GM08714 (cell line): ENCODE results near the gene KRR1.
A peak's percentile ranks its signal among the peaks of the same experiment; 100 is the strongest.

Experiments
- H3K4me3 ChIP-seq: fragments of 200-500 bp; sonication (Bioruptor generic); 2 replicates; pipeline ENCODE4 v1.5.1; 2014; ENCODE audit warnings: mild to moderate bottlenecking, low read length, inconsistent platforms
- ZNF274 ChIP-seq: IDR thresholded peaks from 2 replicates; pipeline ENCODE4 v1.6.1; 2012; ENCODE audit warnings: mild to moderate bottlenecking, low read depth, low read length

Gene KRR1

DNA sequence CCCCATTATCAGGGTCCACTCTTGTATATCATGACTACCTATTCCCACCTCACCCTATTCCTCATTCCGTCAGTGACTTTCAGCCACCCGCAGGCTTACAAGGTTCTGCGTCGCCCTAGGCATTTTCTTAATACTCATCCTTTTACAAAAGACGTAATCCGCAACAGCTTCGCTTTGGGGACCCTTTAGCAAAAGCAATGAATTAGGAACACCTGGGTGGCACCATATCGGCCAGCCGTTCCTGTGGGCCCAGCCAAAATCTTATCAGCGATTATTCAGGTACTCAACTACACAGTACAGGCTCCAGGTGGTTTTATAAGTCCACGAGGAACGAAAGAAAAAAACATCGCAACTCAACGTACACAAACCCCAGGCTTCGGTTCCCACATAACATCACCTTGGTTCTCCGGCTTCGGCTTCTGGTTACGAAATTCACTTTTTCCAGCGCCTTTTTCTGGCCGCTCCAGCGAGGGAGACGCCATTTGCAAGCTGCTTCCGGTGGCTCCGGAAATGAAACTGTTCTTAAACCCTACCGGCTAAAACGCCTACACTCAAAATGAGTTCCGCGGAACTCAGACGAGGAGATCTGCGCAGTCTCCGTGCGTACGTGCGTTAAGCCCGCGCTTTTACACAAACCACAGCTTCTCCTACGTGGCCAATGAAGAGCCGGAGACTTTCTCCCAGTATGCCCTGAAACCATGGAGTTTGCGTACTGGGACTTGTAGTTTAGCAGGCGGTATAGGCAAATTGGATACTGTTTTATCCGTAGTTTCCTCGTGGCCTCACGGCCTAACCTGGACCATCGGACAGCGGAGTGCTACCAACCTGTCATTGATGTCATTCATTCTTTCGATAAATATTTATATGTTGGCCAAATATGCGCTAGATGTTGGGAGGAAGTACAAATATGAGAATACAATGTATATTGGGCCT, at the start of gene KRR1:
Gene KRR1 (minus strand): TSS at position 494 of the 933 bp plus-strand sequence. CDS start 12 bp downstream, at position 482.
- peak within 1 kb of the TSS; percentile 99 for H3K4me3 ChIP-seq
- no peak for TF ChIP-seq ZNF274

DNA sequence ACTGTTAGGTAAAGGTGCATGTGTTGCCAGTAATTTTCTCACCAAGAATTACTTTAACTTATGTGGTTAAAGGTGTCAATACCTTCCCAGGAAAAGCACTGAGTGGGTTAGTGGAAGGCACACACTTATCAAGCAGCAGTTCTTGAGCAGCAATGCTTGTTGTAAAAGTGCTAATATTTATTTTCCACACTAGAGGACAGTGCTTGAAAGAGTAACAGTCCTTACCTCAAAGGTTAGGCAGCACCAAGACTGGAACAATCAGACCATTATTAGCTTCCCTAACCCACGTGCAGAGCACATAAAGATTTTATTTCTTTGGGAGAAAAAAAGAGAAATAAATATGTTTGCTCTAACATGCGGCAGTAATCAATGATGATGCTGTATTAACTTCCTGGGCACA, 48.8 kb upstream of the KRR1 start:
- H3K4me3 ChIP-seq = no peak overlapping the region
- no peak for TF ChIP-seq ZNF274

DNA sequence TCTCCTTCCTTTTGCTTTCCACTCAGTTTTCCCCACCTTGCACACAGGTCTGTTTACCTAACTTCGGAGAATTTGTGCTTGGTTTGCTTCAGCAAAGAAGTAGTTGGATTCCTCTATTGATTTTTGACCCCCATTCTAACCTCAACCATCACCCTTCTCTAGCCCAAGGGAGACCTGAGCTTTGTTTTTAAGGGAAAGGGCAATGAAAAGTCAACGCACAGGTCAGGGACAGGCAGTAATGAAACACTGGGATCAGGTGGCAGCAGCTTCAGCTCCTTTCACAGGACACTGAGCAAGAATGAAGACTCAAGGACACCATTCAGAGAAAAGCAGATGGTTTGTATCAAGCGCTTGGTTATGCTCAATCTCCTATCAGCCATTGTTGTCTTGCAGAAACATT, 46.9 kb upstream of the KRR1 start:
- no peak overlapping the region for H3K4me3 ChIP-seq
- TF ChIP-seq ZNF274 = no peak

DNA sequence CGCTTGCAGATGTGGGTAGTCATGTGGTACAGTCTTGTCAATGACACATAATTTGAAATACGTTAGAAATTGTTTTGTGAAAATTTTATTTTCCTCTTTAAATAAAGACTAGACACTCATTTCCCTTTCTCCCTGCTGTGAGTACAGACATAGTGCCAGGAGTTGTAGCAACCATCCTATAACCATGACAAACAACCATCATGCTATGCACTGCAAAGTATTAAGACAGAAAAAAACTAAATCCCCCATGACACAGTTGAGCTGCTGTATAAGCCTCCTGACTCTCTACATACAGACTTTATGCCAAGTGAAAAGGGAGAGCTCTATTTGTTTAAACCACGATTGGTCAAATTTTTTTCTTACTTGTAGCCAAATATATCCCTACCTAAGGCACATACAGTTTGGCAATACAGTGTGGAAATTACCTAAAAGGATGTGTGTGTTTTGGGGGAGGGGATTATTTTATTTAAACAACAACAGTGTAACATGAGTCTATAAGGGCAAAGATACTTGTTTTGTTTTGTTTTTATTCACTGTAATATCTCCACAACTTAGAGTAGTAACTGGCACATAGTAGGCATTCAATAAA, 45.0 kb upstream of the KRR1 start:
- no peak overlapping the region for H3K4me3 ChIP-seq
- no peak for TF ChIP-seq ZNF274

DNA sequence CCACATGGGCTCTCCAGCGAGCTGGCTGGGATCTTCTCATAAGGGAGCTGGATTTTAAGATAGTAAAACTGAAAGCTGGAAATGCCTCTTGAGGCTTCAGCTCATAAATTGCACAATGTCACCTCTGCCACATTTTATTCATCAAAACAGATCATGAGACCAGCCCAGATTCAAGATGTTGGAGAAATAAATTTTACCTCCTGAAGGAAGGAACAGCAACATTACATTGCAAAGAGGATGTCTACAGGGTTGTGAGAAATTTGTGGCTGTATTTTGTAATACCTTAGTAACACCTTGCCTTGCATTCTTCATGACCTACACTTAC, 43.1 kb upstream of the KRR1 start:
- TF ChIP-seq ZNF274 = no peak
- no peak overlapping the region for H3K4me3 ChIP-seq

DNA sequence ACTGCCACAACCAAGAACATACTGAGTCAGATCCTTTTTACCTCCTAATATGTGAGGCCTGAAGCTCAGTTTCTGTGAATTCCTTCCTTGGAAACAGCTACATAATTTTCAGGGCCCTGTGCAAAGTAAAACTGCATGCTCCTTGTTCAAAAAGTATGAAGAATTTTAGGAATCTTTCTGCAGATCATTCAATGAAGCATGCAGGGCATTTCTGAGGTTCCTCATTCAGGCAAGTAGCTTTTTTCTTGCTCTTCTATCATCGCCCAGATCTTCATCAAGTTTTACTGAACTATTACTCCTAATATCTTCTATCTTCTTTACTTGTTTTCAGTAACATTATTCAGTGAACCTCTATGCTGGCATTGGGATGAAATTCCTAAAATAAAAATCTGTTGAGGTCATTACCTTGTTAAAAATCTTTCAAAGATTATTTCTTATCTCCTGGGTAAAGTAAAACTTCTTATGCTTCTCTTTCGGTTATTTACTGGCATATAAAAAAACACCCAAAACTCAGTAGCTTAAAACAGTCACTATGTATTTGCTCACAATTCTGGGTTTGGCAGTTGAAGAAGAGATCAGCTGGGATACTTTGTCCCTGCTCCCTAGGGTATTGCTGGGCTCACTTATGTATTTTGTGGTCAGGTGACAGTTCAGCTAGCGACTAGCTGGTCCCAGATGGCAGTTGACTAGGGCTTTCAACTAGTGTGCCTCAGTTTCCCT, 42.6 kb upstream of the KRR1 start:
- H3K4me3 ChIP-seq = no peak overlapping the region
- no peak for TF ChIP-seq ZNF274

DNA sequence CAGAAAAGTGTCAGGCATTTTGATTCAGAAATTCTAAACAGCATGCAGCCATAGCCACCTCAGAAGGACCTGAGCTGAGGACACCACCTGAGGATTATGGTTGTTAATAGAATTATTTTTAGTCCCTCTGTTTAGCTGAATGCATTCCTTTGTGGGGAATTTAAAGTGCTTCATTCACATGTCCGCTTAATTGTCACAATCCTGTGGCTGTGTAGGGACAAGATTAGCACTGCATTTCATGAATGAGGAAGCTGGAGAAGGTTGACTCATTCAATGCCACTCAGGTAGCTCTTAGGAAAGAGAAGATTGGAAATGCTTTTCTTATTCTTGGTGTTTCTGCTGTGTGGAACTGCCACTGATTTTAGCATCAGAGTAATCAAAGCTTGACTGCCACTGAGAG, 42.0 kb upstream of the KRR1 start:
- TF ChIP-seq ZNF274 = no peak
- no peak overlapping the region for H3K4me3 ChIP-seq

DNA sequence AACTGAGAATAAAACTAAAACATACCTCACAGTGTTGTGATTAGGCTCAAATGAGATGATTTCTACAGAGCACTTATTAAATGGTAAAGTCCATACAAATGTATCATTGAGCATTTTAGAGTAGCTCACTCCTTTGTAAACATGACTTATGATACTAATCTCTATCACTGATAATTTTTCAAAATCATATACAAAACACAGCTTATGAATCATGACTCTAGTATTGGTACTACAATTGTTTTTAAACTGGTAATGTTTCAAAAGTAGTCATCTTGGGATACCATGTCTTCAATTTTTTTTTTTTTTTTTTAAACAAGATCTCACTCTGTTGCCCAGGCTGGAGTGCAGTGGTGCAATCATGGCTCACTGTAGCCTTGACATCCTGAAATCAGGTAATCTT, 40.1 kb upstream of the KRR1 start:
- no peak overlapping the region for H3K4me3 ChIP-seq
- TF ChIP-seq ZNF274 = no peak

DNA sequence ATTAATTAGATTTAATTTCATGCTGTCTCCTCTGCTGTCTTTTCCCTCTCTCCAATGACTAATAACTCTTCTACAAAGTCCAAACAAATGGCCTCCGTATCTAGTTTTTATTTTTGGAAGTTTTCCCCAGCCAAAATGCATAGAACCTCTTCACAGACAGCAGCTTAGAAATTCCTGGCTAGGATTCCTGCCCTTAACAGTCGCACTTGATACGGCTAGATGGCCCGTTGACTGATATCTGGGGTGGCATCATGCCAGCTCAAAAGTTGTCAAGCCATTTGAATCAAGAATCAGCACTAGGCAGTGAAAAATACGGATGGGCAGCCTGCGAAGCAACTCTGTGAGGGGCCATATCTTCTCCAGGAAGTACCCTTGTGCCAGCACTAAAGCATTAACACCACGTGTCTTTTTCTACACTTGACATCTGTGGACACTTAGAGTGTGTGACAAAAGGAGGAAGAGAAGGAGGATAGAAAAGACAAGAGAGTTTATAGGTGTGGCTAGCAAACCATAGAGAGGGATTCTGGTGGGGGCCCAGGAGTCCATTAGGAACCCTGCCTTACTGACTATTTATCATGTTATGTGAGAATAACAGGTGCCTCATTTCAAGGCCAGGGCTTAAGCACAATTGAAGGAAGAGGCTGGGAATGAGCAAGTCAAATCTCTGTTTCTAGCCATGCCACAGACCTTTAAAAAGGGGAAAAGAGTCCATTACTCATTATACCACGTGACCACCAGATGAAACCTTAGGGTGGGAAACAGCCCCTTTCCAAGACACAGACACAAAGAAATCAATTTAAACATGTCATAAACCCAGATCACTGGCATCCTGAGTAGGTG, 39.2 kb upstream of the KRR1 start:
- TF ChIP-seq ZNF274 = no peak
- H3K4me3 ChIP-seq = no peak overlapping the region

DNA sequence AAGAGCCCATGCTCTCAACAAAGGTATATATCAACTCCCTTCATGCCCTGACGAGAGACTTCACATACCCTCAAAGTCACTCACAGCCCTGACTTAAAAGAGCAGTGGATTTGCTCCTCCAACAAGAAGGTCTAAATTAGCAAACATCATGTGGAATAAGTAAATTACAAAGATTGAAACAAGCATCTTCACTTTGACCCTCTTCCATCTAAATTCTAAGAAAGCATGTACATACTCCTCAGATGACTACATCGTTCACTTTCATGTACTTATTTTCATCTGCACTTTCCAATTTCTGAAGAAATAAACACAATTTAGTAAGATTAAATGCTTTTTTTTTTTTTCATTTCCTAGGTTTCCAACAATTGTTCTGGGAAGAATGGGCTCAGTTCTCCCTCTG, 38.6 kb upstream of the KRR1 start:
- TF ChIP-seq ZNF274 = no peak
- no peak overlapping the region for H3K4me3 ChIP-seq

DNA sequence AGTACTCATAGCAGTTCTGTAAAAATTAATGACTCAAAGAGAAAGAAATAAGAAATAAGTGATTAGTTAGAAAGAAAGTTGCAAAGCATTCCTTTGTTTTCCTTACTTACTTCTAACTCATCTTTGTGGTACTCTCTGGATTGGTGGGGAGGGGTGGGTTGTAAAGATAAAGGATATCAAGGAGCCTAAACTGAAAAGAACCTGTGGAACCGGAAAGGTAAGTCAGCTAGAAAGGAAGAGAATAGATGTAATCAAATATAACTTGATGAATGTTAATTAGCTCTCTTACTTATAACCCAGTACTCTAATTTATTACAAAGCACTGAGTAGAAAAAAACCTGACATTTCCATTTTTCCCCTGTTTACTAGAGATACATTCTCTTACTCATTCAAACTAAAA, 37.5 kb upstream of the KRR1 start:
- no peak for TF ChIP-seq ZNF274
- no peak overlapping the region for H3K4me3 ChIP-seq

DNA sequence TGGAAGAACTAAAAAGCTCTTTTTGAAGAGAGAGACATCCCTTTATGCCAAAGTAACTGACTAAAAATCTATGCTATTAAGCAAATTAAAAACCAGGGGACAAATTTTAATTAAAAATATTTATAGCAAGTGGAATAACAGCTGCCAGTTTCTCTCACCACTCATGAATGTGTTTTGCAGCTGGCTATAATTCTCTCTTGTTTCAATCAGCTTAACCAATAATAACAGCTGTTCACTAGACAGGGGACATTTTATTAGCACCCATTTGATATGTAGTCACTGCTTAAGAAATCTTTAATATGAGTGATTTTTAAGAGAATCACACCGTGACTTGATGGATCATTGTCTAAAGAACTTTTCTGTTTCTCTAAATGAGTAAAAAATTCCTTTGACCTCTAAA, 34.2 kb upstream of the KRR1 start:
- no peak for TF ChIP-seq ZNF274
- H3K4me3 ChIP-seq = no peak overlapping the region

DNA sequence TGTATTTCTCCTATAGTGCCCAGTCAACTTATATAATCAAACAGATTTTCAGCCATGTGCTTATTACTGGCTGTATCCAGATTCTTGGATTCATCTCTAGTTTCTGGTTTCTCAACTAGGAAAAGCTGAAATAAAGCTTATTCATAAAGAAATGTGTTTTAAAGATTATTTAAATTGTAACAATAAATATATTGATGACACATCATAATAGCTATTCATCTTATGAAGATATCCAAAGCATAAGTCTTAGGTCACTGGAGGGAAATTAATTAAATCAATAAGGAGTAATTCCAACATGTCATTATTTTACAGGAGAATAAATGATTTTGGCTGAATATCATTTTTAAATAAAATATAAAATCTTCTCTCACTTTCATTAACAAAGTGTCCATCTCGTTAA, 32.1 kb upstream of the KRR1 start:
- no peak for TF ChIP-seq ZNF274
- H3K4me3 ChIP-seq = no peak overlapping the region

DNA sequence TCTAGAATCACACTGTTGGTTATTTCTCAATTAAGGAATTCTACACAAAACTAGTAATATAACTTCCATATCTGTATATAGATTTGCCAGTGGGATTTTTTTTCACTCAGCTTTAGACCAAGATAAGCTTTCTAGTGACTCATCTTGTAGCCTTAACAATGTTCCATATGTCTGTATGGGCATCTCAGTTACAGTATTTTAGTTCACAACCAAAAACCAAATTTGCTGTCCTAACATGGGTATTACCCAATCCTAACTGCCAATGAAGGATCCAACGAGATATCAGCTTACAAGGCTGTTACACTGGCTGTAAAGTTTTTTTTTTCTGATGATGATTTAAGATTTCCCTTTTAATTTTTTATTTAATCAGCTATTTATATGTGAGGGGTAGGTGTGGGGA, 31.5 kb upstream of the KRR1 start:
- no peak for TF ChIP-seq ZNF274
- no peak overlapping the region for H3K4me3 ChIP-seq

DNA sequence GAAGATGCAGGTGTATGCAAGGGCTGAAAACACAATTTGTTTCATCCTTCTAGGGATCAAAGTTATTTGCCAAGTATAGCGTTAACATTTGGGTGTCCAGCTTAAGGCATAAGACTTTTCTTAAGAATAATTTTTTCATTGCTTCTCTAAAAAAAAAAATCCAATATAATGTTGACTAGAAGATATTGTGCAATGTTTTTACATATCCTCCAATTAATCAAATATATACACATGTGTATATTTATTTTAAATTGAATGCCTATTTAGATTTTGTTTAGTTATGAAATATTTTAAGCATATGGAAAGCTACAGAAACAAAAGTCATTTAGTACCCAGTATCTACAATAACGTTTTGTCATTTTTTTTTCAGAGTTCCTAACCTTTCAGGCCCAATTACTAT, 28.5 kb upstream of the KRR1 start:
- no peak for TF ChIP-seq ZNF274
- H3K4me3 ChIP-seq = no peak overlapping the region
